IMR-90 (cell line): ENCODE results near the gene ANKRD16. TPM values are rescaled to one million over a fixed set of nuclear protein-coding genes. Genes with fewer than 3 reads are reported as not detected.

ENCODE experiments used
- ATAC-seq: fragments of 200-7000 bp; cut with Tn5 transposase; 2 replicates; pipeline ENCODE4 v1.9.1; 2020; ENCODE audit warnings: low read depth, mild to moderate bottlenecking, moderate library complexity
- BruUV-seq: library from RNA; stranded (reverse); fragments of 400-500 nt; replicated peaks from 2 replicates; lab custom pipeline; 2021; lab: Mats Ljungman, UMichigan
- CTCF ChIA-PET: fragments of 300-600 bp; formaldehyde crosslinking; extraction: SDS; loops from one replicate; lab custom pipeline; 2021; ENCODE audit warnings: antibody characterized with exemption; lab: Yijun Ruan, JAX
- POLR2A ChIA-PET: fragments of 300-600 bp; sonication (Branson Sonifier 250); formaldehyde crosslinking; loops from one replicate; lab custom pipeline; 2022; ENCODE audit warnings: antibody characterized with exemption; ENCODE audit not compliant: unreplicated experiment; lab: Charles Lee
- DNase-seq: peaks from one replicate; pipeline ENCODE4 v3.0.0; 2013
- H2AFZ ChIP-seq: replicated peaks from 2 replicates; pipeline ENCODE3; 2013; ENCODE audit warnings: low read length, mild to moderate bottlenecking; ENCODE audit not compliant: poor library complexity
- H2AK5ac ChIP-seq: 2 replicates; pipeline ENCODE4 v1.6.1; 2013; ENCODE audit warnings: low read depth, low read length, inconsistent platforms
- H2AK9ac ChIP-seq: replicated peaks from 2 replicates; pipeline ENCODE3; 2013; ENCODE audit warnings: mild to moderate bottlenecking, low read depth, low read length, moderate library complexity; ENCODE audit not compliant: poor library complexity
- H2BK120ac ChIP-seq: 2 replicates; pipeline ENCODE4 v1.6.1; 2013; ENCODE audit warnings: low read depth, low read length, inconsistent platforms
- H2BK15ac ChIP-seq: 3 replicates; pipeline ENCODE4 v1.6.1; 2013; ENCODE audit warnings: low read depth, low read length, inconsistent platforms
- H2BK20ac ChIP-seq: 2 replicates; pipeline ENCODE4 v1.6.1; 2013; ENCODE audit warnings: low read depth, mild to moderate bottlenecking, inconsistent platforms, low read length, moderate library complexity
- H2BK5ac ChIP-seq: 2 replicates; pipeline ENCODE4 v1.6.1; 2013; ENCODE audit warnings: mild to moderate bottlenecking, low read depth, low read length, inconsistent platforms; ENCODE audit not compliant: poor library complexity, severe bottlenecking
- H3K14ac ChIP-seq: replicated peaks from 2 replicates; pipeline ENCODE4 v1.6.1; 2013; ENCODE audit warnings: low read depth, low read length, inconsistent platforms
- H3K18ac ChIP-seq: 2 replicates; pipeline ENCODE4 v1.6.1; 2013; ENCODE audit warnings: low read depth, low read length, control low read depth
- H3K23ac ChIP-seq: 2 replicates; pipeline ENCODE4 v1.6.1; 2013; ENCODE audit warnings: low read depth, low read length, inconsistent platforms
- H3K27ac ChIP-seq: 2 replicates; pipeline ENCODE4 v1.5.1; 2013; ENCODE audit warnings: mild to moderate bottlenecking, control low read depth, low read length; ENCODE audit not compliant: insufficient read depth
- H3K27me3 ChIP-seq: 2 replicates; pipeline ENCODE4 v1.6.1; 2013; ENCODE audit warnings: low read length; ENCODE audit not compliant: control insufficient read depth, insufficient read depth
- H3K36me3 ChIP-seq: 2 replicates; pipeline ENCODE4 v1.6.1; 2013; ENCODE audit warnings: low read length, mixed read lengths; ENCODE audit not compliant: control insufficient read depth, insufficient read depth
- H3K4ac ChIP-seq: 2 replicates; pipeline ENCODE4 v1.6.1; 2013; ENCODE audit warnings: low read depth, low read length, inconsistent platforms
- H3K4me1 ChIP-seq: 2 replicates; pipeline ENCODE4 v1.6.1; 2013; ENCODE audit warnings: low read length, mixed read lengths; ENCODE audit not compliant: control insufficient read depth, insufficient read depth
- H3K4me2 ChIP-seq: 2 replicates; pipeline ENCODE4 v1.6.1; 2013; ENCODE audit warnings: low read depth, mild to moderate bottlenecking, control low read depth, low read length, moderate library complexity
- H3K4me3 ChIP-seq: 2 replicates; pipeline ENCODE4 v1.5.1; 2013; ENCODE audit warnings: low read depth, mild to moderate bottlenecking, control low read depth, low read length, moderate library complexity; ENCODE audit not compliant: insufficient read depth
- H3K56ac ChIP-seq: 2 replicates; pipeline ENCODE4 v1.6.1; 2013; ENCODE audit warnings: low read length, inconsistent platforms; ENCODE audit not compliant: insufficient read depth; ENCODE audit errors: extremely low read depth
- H3K79me1 ChIP-seq, 2 experiments: 2 replicates each; pipeline ENCODE4 v1.6.1; 2013; ENCODE audit warnings: low read length in 2 of 2, inconsistent platforms in 1 of 2, low read depth in 1 of 2
- H3K9ac ChIP-seq: 2 replicates; pipeline ENCODE4 v1.6.1; 2013; ENCODE audit warnings: low read depth, low read length, control low read depth
- H3K9me1 ChIP-seq: 2 replicates; pipeline ENCODE4 v1.6.1; 2013; ENCODE audit warnings: low read length, inconsistent platforms; ENCODE audit not compliant: insufficient read depth
- H3K9me3 ChIP-seq: 2 replicates; pipeline ENCODE4 v1.6.1; 2013; ENCODE audit warnings: low read length; ENCODE audit not compliant: control insufficient read depth, insufficient read depth
- H4K20me1 ChIP-seq: 2 replicates; pipeline ENCODE4 v1.6.1; 2013; ENCODE audit warnings: low read length, inconsistent platforms; ENCODE audit not compliant: insufficient read depth
- H4K5ac ChIP-seq: 2 replicates; pipeline ENCODE4 v1.6.1; 2013; ENCODE audit warnings: mild to moderate bottlenecking, low read depth, low read length, control low read depth
- H4K8ac ChIP-seq, 2 experiments: 2 replicates each; pipeline ENCODE4 v1.6.1; 2013; ENCODE audit warnings: low read depth in 2 of 2, low read length in 2 of 2, control low read depth in 1 of 2, inconsistent platforms in 1 of 2
- H4K91ac ChIP-seq: 2 replicates; pipeline ENCODE4 v1.6.1; 2013; ENCODE audit warnings: low read depth, low read length, inconsistent platforms; ENCODE audit not compliant: insufficient read depth
- BHLHE40 ChIP-seq: fragments of 150-350 bp; IDR thresholded peaks from 2 replicates; pipeline ENCODE4 v1.6.1; 2016; ENCODE audit warnings: mild to moderate bottlenecking, low read depth, low read length
- RCOR1 ChIP-seq: IDR thresholded peaks from 2 replicates; pipeline ENCODE4 v1.6.1; 2012; ENCODE audit warnings: mild to moderate bottlenecking, low read length, improper control_type of control experiment; ENCODE audit not compliant: insufficient replicate concordance
- RFX5 ChIP-seq: IDR thresholded peaks from 2 replicates; pipeline ENCODE4 v1.8.0; 2012; ENCODE audit warnings: low read depth, mild to moderate bottlenecking, low read length, moderate library complexity
- WGBS, 2 experiments: methylation state at CpG; one replicate each; pipeline versions ENCODE4 v1.1.5 to v1.1.7; 2013; ENCODE audit warnings: missing lambda C conversion rate in 2 of 2; ENCODE audit not compliant: insufficient read length in 1 of 2; ENCODE audit errors: extremely low coverage in 2 of 2; 5-methylcytosine and 5-hydroxymethylcytosine counted together
- dilution Hi-C: fragments of 300-500 bp; cut with HindIII; formaldehyde crosslinking; loops from one replicate; pipeline ENCODE4 v1.14.3; 2018; ENCODE audit warnings: low sequenced_read_pairs; ENCODE audit not compliant: unreplicated experiment
- in situ Hi-C: fragments of 300-500 bp; cut with MboI; formaldehyde crosslinking; loops from 3 replicates; pipeline ENCODE4 v1.14.3; 2019; ENCODE audit warnings: low sequenced_read_pairs, inconsistent platforms, mixed read lengths
- intact Hi-C: fragments of 100-400 bp; cut with micrococcal nuclease; formaldehyde crosslinking; loops from 2 replicates; pipeline ENCODE4 v1.10.0; 2022
- polyA plus RNA-seq, 3 experiments: library from polyadenylated mRNA; depleted of rRNA; stranded (reverse); fragments of >200 nt; gene quantifications; 2 replicates each; pipeline ENCODE4 v1.2.3, GENCODE V29; 2012; ENCODE audit warnings: low replicate concordance in 1 of 3
- total RNA-seq: library from RNA; depleted of rRNA; stranded (reverse); fragments of >200 nt; gene quantifications from 2 replicates; pipeline ENCODE4 v1.2.3, GENCODE V29; 2012
- TF ChIP-seq, protein P1 (sequence below): fragments of 150-350 bp; IDR thresholded peaks from 2 replicates; pipeline ENCODE4 v1.6.1; 2017; ENCODE audit warnings: mild to moderate bottlenecking, antibody characterized with exemption, low read length, low read depth
- TF ChIP-seq, protein P2 (sequence below): conservative IDR thresholded peaks from 2 replicates; pipeline ENCODE4 v1.5.1; 2012; ENCODE audit warnings: mild to moderate bottlenecking, low read depth, low read length, improper control_type of control experiment

The ANKRD16 gene
- total and polyA plus RNA-seq, 2 of the 4 experiments (the other 2 are of a cell fraction): 5.1 to 5.7 TPM

DNA sequence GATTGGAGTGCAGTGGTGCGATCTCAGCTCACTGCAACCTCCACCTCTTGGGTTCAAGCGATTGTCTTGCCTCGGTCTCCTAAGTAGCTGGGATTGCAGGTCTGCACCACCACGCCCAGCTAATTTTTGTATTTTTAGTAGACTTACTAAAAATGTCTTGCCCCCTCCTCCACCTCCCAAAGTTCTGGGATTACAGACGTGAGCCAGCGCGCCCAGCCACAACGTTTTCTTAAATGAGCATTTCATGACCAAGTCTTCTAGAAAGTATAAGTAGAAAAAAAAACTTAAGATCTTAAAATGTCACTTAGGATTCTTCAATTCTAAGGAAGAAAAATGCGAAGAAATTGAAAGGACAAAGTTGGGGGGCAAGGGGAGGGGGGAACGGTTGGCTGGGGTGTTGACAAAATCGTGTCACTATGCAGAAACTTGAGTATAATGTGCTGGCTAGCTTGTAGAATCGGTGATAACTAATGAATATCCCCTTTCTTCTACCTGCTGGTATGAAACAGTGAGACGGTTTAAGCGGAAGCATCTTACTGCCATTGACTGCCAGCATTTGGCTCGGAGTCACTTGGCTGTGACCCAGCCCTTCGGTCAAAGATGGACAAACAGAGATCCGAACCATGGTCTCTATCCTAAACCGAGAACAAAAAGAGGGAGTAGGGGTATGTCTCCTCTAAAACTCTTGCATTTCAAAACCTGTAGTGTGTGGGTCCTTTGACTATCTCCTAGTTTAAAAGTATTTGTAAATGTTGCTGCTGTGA lies 13.0 kb upstream of the ANKRD16 start:
- Histone ChIP-seq H3K18ac (no peak overlapping the region), H2BK15ac (no peak overlapping the region), H3K27ac (no peak overlapping the region), H3K4me3 (no peak overlapping the region), H3K4me1 (no peaks in the 10 kb centered on the region), H4K91ac (no peak overlapping the region), H2AK9ac (no peak overlapping the region), H2AFZ (no peak overlapping the region), H2BK5ac (no peak overlapping the region), H4K20me1 (peaks cover 21% of the 10 kb centered on the region), H3K23ac (no peak overlapping the region), H2BK120ac (no peak overlapping the region), H3K14ac (no peak overlapping the region), H2AK5ac (no peak overlapping the region), H3K56ac (no peak overlapping the region), H3K4ac (no peak overlapping the region), H3K9me1 (peaks cover 4% of the 10 kb centered on the region), H3K4me2 (no peak overlapping the region), H2BK20ac (no peak overlapping the region), H3K9me3 (peaks cover 4% of the 10 kb centered on the region), H4K8ac (no peak overlapping the region), H3K27me3 (no peaks in the 10 kb centered on the region), H3K79me1 (peaks cover 44 to 75% of the 10 kb centered on the region in 2 experiments), H4K5ac (no peak overlapping the region), H3K9ac (no peak overlapping the region), H3K36me3 (peaks cover 23% of the 10 kb centered on the region)
- CTCF ChIA-PET: interaction anchor here (0.6 kb wide), 1 partner anchor 10 kb away, joined by 4 read pairs; no protein-coding TSS in a partner anchor
- dilution Hi-C loops (no loop called here), in situ Hi-C loops (no loop called here), intact Hi-C loops (no loop called here)
- no peak for ATAC-seq
- BruUV-seq: no TSS peak
- 100% methylated on average over 4 of the region's 18 CpGs; no CpG with 5 or more reads in 1 of the 2 experiments for WGBS, 2 experiments
- POLR2A ChIA-PET: interaction anchor here (0.6 kb wide), 1 partner anchor 94 kb away, joined by 3 read pairs; no protein-coding TSS in a partner anchor
- DNase-seq: no peak
- TF ChIP-seq, protein P1, sequence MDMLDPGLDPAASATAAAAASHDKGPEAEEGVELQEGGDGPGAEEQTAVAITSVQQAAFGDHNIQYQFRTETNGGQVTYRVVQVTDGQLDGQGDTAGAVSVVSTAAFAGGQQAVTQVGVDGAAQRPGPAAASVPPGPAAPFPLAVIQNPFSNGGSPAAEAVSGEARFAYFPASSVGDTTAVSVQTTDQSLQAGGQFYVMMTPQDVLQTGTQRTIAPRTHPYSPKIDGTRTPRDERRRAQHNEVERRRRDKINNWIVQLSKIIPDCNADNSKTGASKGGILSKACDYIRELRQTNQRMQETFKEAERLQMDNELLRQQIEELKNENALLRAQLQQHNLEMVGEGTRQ: no peak
- TF ChIP-seq BHLHE40: no peak
- TF ChIP-seq, protein P2, sequence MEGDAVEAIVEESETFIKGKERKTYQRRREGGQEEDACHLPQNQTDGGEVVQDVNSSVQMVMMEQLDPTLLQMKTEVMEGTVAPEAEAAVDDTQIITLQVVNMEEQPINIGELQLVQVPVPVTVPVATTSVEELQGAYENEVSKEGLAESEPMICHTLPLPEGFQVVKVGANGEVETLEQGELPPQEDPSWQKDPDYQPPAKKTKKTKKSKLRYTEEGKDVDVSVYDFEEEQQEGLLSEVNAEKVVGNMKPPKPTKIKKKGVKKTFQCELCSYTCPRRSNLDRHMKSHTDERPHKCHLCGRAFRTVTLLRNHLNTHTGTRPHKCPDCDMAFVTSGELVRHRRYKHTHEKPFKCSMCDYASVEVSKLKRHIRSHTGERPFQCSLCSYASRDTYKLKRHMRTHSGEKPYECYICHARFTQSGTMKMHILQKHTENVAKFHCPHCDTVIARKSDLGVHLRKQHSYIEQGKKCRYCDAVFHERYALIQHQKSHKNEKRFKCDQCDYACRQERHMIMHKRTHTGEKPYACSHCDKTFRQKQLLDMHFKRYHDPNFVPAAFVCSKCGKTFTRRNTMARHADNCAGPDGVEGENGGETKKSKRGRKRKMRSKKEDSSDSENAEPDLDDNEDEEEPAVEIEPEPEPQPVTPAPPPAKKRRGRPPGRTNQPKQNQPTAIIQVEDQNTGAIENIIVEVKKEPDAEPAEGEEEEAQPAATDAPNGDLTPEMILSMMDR: no peak
- no peak for TF ChIP-seq RFX5
- no peak for TF ChIP-seq RCOR1
